K562 (cell line): ENCODE data around the gene KLF1. TPM values are rescaled to one million over a fixed set of nuclear protein-coding genes. Genes with fewer than 3 reads are reported as not detected.
A peak's percentile ranks its signal among the peaks of the same experiment; 100 is the strongest.

Experiments used
- AFF4 ChIP-seq: sonication (generic); formaldehyde crosslinking; IDR thresholded peaks from 2 replicates; pipeline ENCODE4 v1.8.0; 2023; ENCODE audit warnings: mild to moderate bottlenecking, missing genetic modification reagents
- HDAC8 ChIP-seq: fragments of 450-650 bp; IDR thresholded peaks from 2 replicates; pipeline ENCODE4 v1.6.1; 2016; ENCODE audit warnings: mild to moderate bottlenecking, missing genetic modification characterization, moderate library complexity, missing compliant biosample characterization
- MAFG ChIP-seq: fragments of 450-650 bp; conservative IDR thresholded peaks from 2 replicates; pipeline ENCODE4 v1.6.1; 2016; ENCODE audit warnings: missing genetic modification characterization, missing compliant biosample characterization
- MEF2A ChIP-seq: IDR thresholded peaks from 2 replicates; pipeline ENCODE4 v1.6.1; 2011; ENCODE audit warnings: low read depth, mild to moderate bottlenecking, low read length, moderate library complexity; ENCODE audit not compliant: control insufficient read depth
- MLLT1 ChIP-seq, 2 experiments: fragments of 450-650 bp; IDR thresholded peaks; 2 replicates each; pipeline ENCODE4 v1.6.1; 2016
- MNT ChIP-seq, 2 experiments: fragments of 450-650 bp; conservative IDR thresholded peaks; 2 replicates each; pipeline ENCODE4 v1.6.1; 2017; ENCODE audit warnings: mild to moderate bottlenecking in 2 of 2, moderate library complexity in 2 of 2
- REST ChIP-seq, 2 experiments: fragments of 450-650 bp; formaldehyde crosslinking in 1 of 2; IDR thresholded peaks; 2 replicates each; pipeline versions ENCODE4 v1.4.0 to v1.6.1; 2014 to 2020; ENCODE audit warnings: mild to moderate bottlenecking in 2 of 2, borderline replicate concordance in 1 of 2, low read depth in 1 of 2
- TGIF2 ChIP-seq: sonication (generic); formaldehyde crosslinking; IDR thresholded peaks from 2 replicates; pipeline ENCODE4 v1.8.1; 2022; ENCODE audit warnings: mild to moderate bottlenecking, missing genetic modification reagents, moderate library complexity
- ZNF23 ChIP-seq: fragments of 250-450 bp; sonication (Bioruptor Pico); IDR thresholded peaks from 2 replicates; pipeline ENCODE4 v1.4.0; 2020; ENCODE audit warnings: mild to moderate bottlenecking
- ZNF324 ChIP-seq: fragments of 250-450 bp; sonication (Bioruptor Pico); IDR thresholded peaks from 2 replicates; pipeline ENCODE4 v1.4.0; 2020; ENCODE audit warnings: mild to moderate bottlenecking
- polyA plus RNA-seq, 8 experiments: library from polyadenylated mRNA; depleted of rRNA in 4 of 8; stranded (reverse) in 5 of 8; unstranded in 3 of 8; fragments of >200 nt; fragmentation: Nextera tagmentation in 2 of 8; fragmentation: Illumina TruSeq in 1 of 8; extraction: Ambion mirVana in 2 of 8; extraction: Trizol in 1 of 8; gene quantifications; 2 replicates each; pipeline versions ENCODE4 v1.2.1 to v1.2.3, GENCODE V29; 2011 to 2014; ENCODE audit warnings: inconsistent platforms in 1 of 8, missing spikeins in 1 of 8
- total RNA-seq, 7 experiments: library from RNA; depleted of rRNA in 6 of 7; stranded (reverse); fragments of >200 nt in 6 of 7; fragmentation: Illumina TruSeq in 2 of 7; extraction: Trizol in 2 of 7; gene quantifications; 2 replicates each; pipeline versions ENCODE4 v1.2.1 to v1.2.3, GENCODE V29; 2011 to 2021; ENCODE audit warnings: low replicate concordance in 1 of 7

KLF1 gene
- total and polyA plus RNA-seq, 9 of the 15 experiments (the other 6 are each of a cell fraction or from before 2014, with no cell fraction given), result 8.4 to 163 (median 47.3) TPM

- TF ChIP-seq REST (IDR thresholded peaks at IDR 0.05; ENCODE audit: borderline replicate concordance), result peak; percentile 41; the same call in 1 of the 2 replicates
- TF ChIP-seq REST (CRISPR knock-in tag; IDR thresholded peaks at IDR 0.05; ENCODE audit: low read depth), result no peak
- TF ChIP-seq MNT (conservative IDR thresholded peaks at IDR 0.05), result peak; percentile 93 to 95
- TF ChIP-seq MLLT1 (IDR thresholded peaks at IDR 0.05), result 0 out of 4 replicates have a peak, but pooled peaks of 1 of the 2 experiments have one; percentile 46
- TF ChIP-seq MEF2A, result no peak
- peak; percentile 71 for TF ChIP-seq AFF4 (CRISPR knock-in tag)
- TF ChIP-seq ZNF324 (CRISPR knock-in tag), result no peak
- no peak for TF ChIP-seq TGIF2
- 0 out of 2 replicates have a peak, but pooled peaks have one; percentile 44 for TF ChIP-seq MAFG (tag)
- no peak for TF ChIP-seq HDAC8 (tag)
- TF ChIP-seq ZNF23 (CRISPR knock-in tag), result no peak
Measured at GRCh38 chr19:12884926-12885748, 1.9 kb downstream of the KLF1 start (continued).
